Body of pancreas (tissue), 4 donors: ENCODE results near the gene LMO4.

ENCODE experiments used
- POLR2A ChIP-seq, 3 donors: fragments of 450-650 bp; IDR thresholded peaks; one replicate each; pipeline ENCODE4 v1.6.1; 2016; ENCODE audit warnings: antibody characterized with exemption in 3 of 3, mild to moderate bottlenecking in 2 of 3
- TF ChIP-seq, protein P1 (sequence below), 7 experiments: fragments of 450-650 bp in 4 of 7; fragments of 200-600 bp in 3 of 7; sonication (generic) in 3 of 7; IDR thresholded peaks; one replicate each; pipeline ENCODE4 v1.5.1; 2016 to 2019; ENCODE audit warnings: antibody characterized with exemption in 7 of 7

DNA sequence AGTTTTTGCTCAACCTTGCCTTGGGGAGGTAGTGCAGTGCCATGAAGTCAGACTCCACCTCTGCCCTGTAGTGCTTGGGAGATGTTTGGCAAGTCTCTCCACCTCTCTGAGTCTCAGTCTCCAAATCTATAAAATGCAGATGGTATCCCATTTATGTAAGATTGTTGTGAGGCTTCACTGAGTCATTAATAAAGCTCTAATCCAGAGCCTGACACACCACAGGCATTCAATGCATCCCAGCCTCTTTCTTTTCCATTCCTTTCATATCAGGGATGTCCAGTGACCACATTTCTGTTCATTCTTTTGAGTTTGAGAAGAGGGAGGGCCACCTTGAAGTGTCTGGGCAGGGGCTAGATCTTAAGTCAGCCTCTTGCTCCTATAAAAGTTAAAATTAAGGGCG, 37.6 kb upstream of the LMO4 start:
- TF ChIP-seq, protein P1, sequence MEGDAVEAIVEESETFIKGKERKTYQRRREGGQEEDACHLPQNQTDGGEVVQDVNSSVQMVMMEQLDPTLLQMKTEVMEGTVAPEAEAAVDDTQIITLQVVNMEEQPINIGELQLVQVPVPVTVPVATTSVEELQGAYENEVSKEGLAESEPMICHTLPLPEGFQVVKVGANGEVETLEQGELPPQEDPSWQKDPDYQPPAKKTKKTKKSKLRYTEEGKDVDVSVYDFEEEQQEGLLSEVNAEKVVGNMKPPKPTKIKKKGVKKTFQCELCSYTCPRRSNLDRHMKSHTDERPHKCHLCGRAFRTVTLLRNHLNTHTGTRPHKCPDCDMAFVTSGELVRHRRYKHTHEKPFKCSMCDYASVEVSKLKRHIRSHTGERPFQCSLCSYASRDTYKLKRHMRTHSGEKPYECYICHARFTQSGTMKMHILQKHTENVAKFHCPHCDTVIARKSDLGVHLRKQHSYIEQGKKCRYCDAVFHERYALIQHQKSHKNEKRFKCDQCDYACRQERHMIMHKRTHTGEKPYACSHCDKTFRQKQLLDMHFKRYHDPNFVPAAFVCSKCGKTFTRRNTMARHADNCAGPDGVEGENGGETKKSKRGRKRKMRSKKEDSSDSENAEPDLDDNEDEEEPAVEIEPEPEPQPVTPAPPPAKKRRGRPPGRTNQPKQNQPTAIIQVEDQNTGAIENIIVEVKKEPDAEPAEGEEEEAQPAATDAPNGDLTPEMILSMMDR (IDR thresholded peaks at IDR 0.05): no peak
- no peak for TF ChIP-seq POLR2A (IDR thresholded peaks at IDR 0.05)
